A549 (cell line): ENCODE data around the gene RXRA.

ENCODE experiments used
- FOSB ChIP-seq: fragments of 250-450 bp; sonication (Bioruptor Pico); IDR thresholded peaks from 2 replicates; pipeline ENCODE4 v1.5.0; 2020; ENCODE audit warnings: mild to moderate bottlenecking, moderate library complexity
- TF ChIP-seq, protein P1 (sequence below): fragments of >200 bp; sonication (Bioruptor Twin); formaldehyde crosslinking; IDR thresholded peaks from 3 replicates; pipeline ENCODE4 v1.5.1; 2016
- TF ChIP-seq, protein P2 (sequence below): fragments of 450-650 bp; IDR thresholded peaks from 2 replicates; pipeline ENCODE4 v1.6.1; 2014; ENCODE audit warnings: antibody characterized with exemption

- TF ChIP-seq, protein P1, sequence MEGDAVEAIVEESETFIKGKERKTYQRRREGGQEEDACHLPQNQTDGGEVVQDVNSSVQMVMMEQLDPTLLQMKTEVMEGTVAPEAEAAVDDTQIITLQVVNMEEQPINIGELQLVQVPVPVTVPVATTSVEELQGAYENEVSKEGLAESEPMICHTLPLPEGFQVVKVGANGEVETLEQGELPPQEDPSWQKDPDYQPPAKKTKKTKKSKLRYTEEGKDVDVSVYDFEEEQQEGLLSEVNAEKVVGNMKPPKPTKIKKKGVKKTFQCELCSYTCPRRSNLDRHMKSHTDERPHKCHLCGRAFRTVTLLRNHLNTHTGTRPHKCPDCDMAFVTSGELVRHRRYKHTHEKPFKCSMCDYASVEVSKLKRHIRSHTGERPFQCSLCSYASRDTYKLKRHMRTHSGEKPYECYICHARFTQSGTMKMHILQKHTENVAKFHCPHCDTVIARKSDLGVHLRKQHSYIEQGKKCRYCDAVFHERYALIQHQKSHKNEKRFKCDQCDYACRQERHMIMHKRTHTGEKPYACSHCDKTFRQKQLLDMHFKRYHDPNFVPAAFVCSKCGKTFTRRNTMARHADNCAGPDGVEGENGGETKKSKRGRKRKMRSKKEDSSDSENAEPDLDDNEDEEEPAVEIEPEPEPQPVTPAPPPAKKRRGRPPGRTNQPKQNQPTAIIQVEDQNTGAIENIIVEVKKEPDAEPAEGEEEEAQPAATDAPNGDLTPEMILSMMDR, result no peak
- TF ChIP-seq FOSB (CRISPR knock-in tag), result no peak
- TF ChIP-seq, protein P2, sequence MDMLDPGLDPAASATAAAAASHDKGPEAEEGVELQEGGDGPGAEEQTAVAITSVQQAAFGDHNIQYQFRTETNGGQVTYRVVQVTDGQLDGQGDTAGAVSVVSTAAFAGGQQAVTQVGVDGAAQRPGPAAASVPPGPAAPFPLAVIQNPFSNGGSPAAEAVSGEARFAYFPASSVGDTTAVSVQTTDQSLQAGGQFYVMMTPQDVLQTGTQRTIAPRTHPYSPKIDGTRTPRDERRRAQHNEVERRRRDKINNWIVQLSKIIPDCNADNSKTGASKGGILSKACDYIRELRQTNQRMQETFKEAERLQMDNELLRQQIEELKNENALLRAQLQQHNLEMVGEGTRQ, result no peak
These were observed 5.2 kb downstream of the RXRA start for GRCh38 chr9:134331186-134332025.
